GM21717 (cell line): ENCODE data around the gene GJA1.
"Not testable (repeated sequence)": the region's sequence is repeated elsewhere in the genome, so short reads cannot be mapped to it uniquely, and the experiment has no call there.

ENCODE experiments used
- ATAC-seq: cut with Tn5 transposase; IDR thresholded peaks from one replicate; pipeline ENCODE4 v1.9.1; 2021; ENCODE audit warnings: mild to moderate bottlenecking, moderate library complexity; ENCODE audit not compliant: unreplicated experiment

Gene GJA1

DNA sequence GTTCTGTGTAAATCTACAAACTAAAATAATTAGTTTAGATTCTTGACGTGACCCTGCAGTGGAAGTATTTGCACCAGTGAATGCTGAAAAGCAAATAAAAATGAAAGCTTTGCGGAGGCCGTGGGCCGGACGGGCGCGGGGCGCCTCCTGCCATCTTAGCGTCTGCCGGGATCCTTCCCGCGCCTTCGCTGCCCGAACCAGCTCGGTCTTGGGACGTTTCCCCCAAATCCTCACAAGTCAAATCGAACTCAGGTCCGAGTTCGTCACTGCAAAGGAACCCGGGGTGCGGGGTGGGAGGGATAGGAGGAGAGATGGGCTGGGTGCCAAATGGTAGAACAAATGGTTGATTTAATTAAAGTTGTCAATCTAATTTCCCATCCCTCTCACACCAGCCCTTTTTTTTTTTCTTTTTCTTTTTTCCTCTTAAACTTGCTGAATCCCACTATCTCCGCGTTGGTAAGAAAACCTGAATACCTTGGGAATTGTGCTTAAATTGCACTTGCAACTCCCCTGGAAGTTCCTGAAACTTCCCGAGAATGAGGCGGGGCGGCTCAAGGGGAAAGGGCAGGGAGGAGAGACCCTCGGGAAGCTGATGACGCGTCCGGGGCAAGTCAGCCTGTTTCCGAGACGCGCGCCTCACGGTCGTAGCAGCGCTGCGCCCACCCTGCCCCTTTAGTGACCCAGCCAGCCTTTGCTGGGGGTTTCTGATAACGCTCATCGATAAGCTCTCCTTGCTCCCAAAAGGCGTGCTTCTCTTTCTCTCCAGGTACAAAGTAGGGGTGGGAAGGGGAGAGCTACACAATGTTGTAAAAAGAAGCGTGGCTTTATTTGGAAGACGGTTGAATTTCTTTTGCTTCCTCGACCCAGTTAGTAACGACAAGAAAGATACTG, 1.8 kb downstream of the GJA1 start:
- no peak for ATAC-seq

DNA sequence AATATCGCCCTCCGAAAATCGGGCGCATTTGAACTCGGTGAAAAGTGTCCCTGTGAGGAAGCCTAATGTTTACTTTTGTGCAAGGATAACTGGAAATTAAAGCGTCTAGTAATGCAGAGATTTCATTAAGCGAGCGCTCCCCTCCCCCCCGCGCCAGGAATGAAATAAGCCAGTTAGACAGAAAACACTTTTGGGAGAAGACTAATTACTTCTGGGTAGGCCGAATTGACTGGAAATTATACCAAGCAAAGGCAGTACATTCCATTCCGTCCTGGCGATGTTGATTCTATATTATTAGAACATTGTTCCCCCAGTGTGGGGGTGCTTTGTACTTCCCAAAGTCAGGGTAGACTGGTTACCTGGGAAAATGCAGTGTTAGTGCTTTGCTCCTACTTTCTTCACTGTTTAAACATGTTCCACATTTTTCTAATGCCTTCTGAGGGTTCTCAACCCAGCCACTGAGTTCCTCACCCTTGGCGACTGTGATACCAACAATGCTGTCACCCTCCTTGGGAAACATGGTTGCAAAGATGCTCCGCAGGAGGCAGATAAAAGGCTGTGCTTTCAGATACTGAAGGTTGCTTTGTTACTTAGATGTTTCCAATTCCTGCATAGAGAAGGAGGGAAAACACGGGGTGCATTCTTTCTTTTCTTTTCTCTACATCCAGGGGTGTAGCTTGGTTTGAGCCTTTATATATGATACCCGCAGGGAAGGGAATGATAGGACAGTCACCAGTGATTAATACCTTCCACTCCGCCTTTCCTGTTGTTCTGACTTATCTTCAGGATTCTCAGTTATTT, 2.6 kb downstream of the GJA1 start:
- no peak for ATAC-seq

DNA sequence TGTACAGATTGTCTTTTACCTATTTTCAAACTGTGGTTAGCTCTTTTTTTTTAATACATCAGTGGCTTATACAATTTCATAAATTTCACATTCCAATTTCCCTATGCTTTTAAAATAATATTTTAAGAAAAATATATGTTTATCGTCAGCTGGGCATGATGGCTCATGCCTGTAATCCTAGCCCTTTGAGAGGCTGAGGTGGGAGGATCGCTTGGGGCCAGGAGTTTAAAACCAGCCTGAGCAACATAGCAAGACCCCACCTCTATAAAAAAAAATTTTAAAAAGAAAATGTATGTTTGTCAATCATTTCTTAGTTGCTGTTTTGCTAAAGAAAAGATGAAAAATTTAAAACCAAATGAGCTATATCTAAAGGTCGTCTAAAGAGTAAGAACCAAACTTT, 3.4 kb downstream of the GJA1 start:
- ATAC-seq: no peak

DNA sequence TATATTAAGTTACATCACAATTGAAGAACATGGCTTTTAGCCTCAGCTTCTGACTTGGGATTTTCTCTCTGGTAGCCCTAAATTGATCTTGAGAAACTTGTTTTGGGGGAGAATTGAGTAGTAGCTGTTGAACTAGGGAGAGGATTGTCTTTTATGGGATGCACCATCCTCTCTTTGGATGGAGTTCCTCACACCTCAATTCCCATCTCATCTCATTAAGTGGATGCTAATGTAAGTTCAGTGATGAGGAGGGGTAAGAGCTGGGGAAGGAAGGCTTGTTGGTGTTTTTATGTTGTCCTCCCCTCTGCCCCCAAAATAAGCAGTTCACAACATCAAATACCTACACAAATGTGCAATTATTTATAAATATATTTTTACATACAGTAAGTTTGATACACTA, 4.0 kb downstream of the GJA1 start:
- ATAC-seq: no peak

DNA sequence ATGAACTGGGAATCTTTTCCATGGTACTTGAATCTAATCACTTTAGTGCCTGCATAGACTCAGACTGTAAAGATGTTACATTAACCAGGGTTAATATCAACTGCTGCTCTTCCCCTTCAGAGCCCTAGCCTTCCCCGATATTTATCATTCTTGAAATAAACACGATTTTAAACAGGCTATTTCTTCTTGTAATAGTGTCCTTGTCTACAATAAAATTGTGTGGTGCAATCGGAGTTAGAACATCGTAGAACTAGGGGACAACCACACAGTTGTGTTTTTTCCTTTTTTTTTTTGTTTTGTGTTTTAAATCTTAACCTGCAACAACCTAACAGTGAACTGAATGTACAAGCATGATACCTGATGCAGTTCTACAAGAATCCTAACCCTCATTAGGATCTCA, 4.5 kb downstream of the GJA1 start:
- no peak for ATAC-seq

DNA sequence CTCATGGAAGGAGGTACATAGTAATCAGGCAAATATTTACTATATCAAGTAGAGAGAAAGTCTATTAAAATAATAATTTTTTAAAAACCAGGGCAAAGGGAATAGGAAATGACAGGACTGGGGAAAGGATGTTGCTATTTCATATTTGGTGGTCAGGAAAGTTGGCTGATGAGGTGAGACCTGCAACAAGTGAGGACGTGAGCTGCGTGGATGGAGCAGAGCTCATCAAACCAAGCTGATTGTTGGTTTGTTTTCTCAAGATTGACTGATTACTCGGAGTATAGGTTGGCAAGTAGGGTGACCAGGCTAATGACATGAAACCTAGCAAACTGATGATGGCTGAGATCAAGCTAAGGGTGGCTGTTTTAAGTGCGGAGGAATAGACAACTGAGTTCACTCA, 6.0 kb downstream of the GJA1 start:
- ATAC-seq: no peak

DNA sequence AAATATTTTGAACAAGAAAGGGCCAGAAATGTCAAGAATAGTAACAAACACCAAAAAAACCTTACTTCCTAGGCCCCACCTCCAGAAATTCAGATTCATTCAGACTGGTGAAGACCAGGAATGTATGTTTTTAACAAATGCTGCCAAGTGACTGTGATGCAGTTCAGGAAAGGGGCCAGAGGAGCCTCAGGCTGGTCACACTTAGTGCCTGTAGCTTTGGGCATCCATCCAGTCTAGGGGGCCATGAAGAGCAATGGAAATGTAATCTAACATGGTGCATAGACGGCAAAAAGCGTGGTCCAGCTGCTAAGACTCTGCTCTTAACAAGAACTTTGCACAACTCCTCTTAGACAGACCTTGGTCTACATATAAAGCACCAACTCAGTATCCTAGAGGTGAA, 7.1 kb downstream of the GJA1 start:
- no peak for ATAC-seq

DNA sequence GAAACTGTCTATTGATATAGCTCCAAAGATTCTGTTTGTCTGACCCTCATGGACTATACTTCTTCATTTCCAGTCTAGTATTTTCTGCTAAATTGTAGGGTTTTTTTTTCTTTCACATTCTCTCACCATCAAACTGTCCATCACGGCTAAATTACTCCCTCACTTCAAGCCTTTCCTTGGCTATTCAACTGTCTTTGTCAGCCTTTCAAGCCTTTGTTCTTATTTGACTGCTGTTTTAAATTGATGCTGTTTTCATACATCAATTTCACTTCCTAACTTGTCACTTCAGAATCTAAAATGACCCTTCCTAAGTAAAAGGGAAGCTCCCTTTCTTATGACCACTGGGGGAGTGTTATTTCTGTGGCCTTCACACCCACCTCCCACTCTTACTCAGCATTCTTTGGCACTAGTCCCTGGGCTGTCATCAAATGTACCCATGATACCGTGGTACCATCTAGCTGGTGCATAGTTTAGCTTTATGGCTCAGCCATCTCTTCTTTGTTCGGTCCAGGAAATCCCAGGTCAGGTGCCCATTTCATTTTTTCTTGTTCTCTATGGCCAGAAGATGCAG, 8.6 kb downstream of the GJA1 start:
- ATAC-seq: no peak

DNA sequence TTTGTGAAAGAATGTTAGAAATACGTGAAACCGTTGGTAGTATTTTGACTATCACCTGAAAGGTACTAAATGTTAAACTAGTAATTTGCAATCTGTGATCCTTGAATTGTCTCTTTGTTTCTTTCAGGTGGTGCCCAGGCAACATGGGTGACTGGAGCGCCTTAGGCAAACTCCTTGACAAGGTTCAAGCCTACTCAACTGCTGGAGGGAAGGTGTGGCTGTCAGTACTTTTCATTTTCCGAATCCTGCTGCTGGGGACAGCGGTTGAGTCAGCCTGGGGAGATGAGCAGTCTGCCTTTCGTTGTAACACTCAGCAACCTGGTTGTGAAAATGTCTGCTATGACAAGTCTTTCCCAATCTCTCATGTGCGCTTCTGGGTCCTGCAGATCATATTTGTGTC, 11.3 kb downstream of the GJA1 start:
- ATAC-seq: not testable (repeated sequence)

DNA sequence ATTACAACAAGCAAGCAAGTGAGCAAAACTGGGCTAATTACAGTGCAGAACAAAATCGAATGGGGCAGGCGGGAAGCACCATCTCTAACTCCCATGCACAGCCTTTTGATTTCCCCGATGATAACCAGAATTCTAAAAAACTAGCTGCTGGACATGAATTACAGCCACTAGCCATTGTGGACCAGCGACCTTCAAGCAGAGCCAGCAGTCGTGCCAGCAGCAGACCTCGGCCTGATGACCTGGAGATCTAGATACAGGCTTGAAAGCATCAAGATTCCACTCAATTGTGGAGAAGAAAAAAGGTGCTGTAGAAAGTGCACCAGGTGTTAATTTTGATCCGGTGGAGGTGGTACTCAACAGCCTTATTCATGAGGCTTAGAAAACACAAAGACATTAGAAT, 12.3 kb downstream of the GJA1 start:
- not testable (repeated sequence) for ATAC-seq

DNA sequence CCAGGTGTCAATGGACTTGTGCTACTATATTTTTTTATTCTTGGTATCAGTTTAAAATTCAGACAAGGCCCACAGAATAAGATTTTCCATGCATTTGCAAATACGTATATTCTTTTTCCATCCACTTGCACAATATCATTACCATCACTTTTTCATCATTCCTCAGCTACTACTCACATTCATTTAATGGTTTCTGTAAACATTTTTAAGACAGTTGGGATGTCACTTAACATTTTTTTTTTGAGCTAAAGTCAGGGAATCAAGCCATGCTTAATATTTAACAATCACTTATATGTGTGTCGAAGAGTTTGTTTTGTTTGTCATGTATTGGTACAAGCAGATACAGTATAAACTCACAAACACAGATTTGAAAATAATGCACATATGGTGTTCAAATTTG, 13.1 kb downstream of the GJA1 start:
- ATAC-seq: not testable (repeated sequence)

DNA sequence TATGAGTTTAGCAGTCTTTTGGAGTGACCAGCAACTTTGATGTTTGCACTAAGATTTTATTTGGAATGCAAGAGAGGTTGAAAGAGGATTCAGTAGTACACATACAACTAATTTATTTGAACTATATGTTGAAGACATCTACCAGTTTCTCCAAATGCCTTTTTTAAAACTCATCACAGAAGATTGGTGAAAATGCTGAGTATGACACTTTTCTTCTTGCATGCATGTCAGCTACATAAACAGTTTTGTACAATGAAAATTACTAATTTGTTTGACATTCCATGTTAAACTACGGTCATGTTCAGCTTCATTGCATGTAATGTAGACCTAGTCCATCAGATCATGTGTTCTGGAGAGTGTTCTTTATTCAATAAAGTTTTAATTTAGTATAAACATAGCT, 13.9 kb downstream of the GJA1 start:
- ATAC-seq: no peak

DNA sequence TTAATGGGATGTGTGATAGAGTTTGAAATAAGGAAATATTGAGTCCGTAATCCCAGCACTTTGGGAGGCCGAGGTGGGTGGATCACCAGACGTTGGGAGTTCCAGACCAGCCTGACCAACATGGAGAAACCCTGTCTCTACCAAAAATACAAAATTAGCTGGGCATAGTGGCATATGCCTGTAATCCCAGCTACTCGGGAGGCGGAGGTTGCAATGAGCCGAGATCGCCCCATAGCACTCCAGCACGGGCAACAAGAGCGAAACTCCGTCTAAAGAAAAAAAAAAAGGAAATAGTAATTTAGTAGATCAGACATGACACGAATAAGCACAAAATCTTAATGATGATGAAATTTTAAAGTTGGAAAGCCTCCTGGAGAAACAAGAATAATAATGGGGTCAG, 14.8 kb downstream of the GJA1 start:
- ATAC-seq: no peak

DNA sequence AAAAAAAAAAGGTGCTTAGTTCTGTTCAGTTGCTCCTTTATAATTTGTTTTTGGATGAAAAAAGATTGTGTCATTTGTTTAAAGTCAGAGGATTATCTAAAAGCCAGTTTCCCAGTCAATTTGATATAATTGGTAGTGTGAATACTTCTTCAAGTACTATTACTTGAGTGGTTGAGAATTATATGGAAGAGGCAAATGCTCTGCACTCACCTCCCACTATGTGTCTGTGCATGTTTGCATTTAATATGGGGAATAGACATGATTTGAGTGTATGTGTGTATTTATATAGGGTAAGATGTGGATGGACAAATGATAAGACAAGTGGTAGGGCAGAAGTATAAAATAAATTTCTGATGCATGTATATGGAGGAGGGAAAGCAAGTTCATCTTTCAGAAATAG, 15.8 kb downstream of the GJA1 start:
- no peak for ATAC-seq

DNA sequence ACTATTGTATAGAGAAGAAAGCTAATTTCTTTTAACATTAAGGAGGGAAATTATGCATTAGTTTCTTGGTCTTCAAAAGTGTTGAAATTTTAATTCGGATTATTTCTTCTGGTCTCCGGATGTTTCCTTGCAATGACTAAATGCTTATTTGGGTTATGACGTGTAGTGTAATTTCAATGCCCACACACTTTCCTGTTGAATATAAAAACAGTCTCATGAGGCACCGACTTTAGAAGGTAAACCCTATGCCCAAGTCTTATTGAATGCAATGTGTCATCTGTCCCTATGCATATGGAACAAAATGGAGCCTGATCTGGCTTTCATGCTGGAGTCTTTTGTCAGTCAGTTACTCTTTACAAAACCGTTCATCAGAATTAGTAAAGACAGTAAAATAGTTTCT, 17.7 kb downstream of the GJA1 start:
- ATAC-seq: no peak

DNA sequence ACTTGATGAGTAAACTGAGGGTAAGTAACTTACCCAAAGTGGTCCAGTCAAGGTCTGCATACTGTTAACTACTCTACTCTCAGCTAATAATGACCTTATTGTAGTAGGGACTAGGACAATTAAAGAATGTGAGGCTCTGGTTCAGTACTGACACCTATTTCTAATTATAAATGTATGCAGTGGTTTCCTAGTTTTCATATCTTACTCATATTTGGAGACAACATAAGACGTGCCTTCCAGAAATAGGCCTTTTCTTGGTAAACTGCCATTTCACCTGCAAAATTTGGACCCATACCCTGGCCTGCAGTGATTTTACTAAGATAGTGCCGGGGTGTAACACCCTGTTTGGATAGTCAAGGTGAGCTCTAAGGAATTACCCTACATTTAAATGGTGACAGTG, 24.7 kb downstream of the GJA1 start:
- no peak for ATAC-seq

DNA sequence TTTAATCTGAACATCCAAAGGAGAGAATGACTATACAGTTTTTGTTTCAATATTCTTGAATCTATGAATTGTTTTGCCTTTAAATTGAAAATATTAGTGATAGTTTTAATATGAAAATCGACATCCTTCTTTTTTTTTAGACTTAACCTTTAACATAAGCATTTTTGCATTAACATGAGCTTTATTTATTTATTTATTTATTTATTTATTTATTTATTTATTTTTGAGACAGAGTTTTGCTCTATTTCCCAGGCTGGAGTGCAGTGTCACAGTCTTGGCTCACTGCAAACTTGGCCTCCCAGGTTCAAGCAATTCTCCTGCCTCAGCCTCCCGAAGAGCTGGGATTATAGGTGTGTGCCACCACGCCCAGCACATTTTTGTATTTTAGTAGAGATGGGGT, 27.6 kb downstream of the GJA1 start:
- ATAC-seq: no peak

DNA sequence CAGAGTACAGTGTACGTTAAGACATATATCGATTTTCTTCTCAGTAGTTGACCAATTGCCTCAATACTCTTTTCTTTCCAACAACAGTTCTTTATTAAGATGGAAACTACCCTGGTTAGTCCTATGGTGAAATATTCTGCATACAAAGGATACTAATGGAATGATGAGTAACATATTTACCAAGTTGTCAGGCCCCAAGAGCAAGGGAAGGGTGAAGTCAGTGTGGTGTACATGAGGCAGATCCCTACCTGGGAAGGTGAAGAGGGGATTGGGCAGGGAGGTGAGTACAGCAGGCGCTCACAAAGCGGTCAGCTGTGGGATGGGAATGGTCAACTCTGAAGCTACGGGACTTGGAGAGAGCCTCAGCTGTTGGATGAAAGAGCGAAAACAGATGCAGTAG, 29.7 kb downstream of the GJA1 start:
- no peak for ATAC-seq

DNA sequence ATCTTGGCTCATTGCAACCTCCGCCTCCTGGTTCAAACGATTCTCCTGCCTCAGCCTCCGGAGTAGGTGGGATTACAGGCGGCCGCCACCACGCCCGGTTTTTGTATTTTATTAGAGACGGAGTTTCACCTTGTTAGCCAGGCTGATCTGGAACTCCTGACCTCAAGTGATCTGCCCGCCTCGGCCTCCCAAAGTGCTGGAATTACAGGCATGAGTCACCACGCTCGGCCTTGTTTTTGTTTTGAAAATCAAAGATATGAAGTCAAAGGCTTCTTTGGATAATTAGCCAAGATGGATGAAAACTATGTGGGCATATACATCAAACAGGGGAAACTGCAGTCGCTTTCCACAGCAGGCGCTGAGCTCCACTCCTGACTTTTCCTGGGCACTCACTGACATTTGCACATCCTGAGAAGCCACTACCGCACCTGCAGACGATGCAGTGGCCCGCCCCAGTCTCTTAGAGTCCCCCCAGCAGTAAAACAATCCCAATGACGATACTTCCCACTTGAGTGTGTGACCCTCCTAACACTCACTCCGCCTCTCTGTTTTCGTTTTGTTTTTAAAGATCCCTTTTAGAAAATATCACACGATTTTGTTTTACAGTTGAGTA, 44.1 kb downstream of the GJA1 start:
- ATAC-seq: no peak

DNA sequence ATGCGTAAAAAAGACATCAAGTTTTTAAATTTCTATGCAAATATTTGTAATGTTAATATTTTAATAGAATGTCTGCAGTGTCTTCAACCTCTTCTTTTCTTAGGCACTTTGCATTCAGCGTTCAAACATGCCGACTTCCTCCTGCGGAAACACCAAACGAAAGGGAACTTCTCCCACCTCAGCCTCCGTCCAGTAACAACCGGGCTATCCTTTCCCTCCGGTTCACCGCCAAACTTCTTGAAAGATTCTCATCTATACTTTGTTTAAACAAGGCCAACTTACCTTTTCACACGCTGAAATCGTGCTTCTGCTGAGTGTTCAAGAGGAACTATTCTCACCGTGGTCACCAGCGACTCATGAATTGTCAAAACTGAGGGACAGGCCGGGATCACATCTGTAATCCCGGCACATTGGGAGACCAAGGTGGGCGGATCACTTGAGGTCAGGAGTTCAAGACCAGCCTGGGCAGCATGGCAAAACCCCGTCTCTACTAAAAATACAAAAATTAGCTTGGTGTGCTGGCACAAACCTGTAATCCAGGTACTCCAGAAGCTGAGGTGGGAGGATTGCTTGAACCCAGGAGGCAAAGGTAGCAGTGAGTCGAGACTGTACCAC, 44.8 kb downstream of the GJA1 start:
- no peak for ATAC-seq
